MM.1S (cell line): ENCODE measurements around the gene CASZ1.

Experiments used
- EZH2 ChIP-seq: fragments of 300-600 bp; sonication (generic); optimal IDR thresholded peaks from 2 replicates; pipeline ENCODE3; 2017; ENCODE audit warnings: low read depth, mild to moderate bottlenecking, antibody characterized with exemption, low read length, mixed read lengths
- TF ChIP-seq, protein P1 (sequence below): fragments of 300-600 bp; sonication (generic); IDR thresholded peaks from 2 replicates; pipeline ENCODE4 v1.5.1; 2016; ENCODE audit warnings: antibody characterized with exemption, low read length, mixed read lengths

DNA sequence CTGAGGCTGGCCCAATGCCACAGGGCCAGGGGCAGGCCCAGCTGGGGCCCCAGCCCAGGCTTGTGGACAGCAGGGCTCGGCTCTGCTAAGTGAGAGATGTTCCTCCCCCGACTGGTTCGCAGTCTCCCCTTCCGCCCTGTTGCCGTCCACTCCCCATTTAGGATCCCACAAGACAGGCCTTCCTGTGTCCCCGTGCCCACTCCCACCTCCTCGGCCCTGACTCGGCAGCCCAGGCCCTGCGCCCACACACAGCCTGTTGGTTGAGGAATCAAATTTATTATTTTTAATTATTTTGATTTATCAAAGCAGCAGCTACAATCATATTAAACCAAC is 78.4 kb downstream of the CASZ1 start:
- no peak for TF ChIP-seq EZH2
- TF ChIP-seq, protein P1, sequence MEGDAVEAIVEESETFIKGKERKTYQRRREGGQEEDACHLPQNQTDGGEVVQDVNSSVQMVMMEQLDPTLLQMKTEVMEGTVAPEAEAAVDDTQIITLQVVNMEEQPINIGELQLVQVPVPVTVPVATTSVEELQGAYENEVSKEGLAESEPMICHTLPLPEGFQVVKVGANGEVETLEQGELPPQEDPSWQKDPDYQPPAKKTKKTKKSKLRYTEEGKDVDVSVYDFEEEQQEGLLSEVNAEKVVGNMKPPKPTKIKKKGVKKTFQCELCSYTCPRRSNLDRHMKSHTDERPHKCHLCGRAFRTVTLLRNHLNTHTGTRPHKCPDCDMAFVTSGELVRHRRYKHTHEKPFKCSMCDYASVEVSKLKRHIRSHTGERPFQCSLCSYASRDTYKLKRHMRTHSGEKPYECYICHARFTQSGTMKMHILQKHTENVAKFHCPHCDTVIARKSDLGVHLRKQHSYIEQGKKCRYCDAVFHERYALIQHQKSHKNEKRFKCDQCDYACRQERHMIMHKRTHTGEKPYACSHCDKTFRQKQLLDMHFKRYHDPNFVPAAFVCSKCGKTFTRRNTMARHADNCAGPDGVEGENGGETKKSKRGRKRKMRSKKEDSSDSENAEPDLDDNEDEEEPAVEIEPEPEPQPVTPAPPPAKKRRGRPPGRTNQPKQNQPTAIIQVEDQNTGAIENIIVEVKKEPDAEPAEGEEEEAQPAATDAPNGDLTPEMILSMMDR: no peak
